ENCODE data around the gene DAPK2.

GRCh38 chr15:63999177-63999576, 47.1 kb downstream of the DAPK2 start:
- TF ChIP-seq, protein P1, sequence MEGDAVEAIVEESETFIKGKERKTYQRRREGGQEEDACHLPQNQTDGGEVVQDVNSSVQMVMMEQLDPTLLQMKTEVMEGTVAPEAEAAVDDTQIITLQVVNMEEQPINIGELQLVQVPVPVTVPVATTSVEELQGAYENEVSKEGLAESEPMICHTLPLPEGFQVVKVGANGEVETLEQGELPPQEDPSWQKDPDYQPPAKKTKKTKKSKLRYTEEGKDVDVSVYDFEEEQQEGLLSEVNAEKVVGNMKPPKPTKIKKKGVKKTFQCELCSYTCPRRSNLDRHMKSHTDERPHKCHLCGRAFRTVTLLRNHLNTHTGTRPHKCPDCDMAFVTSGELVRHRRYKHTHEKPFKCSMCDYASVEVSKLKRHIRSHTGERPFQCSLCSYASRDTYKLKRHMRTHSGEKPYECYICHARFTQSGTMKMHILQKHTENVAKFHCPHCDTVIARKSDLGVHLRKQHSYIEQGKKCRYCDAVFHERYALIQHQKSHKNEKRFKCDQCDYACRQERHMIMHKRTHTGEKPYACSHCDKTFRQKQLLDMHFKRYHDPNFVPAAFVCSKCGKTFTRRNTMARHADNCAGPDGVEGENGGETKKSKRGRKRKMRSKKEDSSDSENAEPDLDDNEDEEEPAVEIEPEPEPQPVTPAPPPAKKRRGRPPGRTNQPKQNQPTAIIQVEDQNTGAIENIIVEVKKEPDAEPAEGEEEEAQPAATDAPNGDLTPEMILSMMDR (conservative IDR thresholded peaks at IDR 0.05; ENCODE audit: low read depth, low read length) = no peak
- TF ChIP-seq EZH2 (IDR thresholded peaks at IDR 0.05; ENCODE audit: low read length, unreplicated experiment) (no peak), EZH2phosphoT487 (IDR thresholded peaks at IDR 0.05; ENCODE audit: borderline replicate concordance, low read length) (no peak)
